A204.1 (cell line): ENCODE measurements around the gene FANCL.
A peak's percentile ranks its signal among the peaks of the same experiment; 100 is the strongest.
"Not testable (repeated sequence)": the region's sequence is repeated elsewhere in the genome, so short reads cannot be mapped to it uniquely, and the experiment has no call there.

Experiments used
- FAIRE-seq: peaks from 2 replicates; lab custom pipeline; 2012; peaks lifted over from hg19 to GRCh38; lab: Jason Lieb, UNC

Gene FANCL

DNA sequence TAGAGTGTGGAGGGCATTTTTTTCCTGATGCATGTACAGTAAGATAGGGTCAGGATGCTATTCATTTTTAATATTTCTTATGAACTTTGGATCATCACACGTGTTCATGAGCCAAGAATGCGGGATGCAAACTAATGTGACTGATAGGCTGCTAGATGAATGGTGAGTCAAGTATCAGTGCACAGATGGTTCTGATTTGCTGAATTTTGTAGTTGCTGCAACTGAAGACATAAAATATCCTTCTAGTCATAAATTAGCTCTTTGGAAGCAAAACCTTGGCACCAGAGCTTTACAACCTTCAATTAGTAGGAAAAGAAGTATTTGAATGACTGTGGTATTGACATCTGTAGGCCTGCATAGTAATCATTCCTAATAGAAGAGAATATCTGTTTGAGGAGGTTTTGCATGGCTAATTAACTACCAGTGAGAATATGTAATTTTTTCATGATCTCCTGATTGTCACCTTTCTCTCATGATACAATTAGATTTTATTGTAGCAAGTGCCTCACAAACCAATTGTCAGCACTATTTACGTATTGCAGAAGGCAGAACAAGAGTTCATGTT is 100.5 kb downstream of the FANCL start:
- FAIRE-seq, result no peak

DNA sequence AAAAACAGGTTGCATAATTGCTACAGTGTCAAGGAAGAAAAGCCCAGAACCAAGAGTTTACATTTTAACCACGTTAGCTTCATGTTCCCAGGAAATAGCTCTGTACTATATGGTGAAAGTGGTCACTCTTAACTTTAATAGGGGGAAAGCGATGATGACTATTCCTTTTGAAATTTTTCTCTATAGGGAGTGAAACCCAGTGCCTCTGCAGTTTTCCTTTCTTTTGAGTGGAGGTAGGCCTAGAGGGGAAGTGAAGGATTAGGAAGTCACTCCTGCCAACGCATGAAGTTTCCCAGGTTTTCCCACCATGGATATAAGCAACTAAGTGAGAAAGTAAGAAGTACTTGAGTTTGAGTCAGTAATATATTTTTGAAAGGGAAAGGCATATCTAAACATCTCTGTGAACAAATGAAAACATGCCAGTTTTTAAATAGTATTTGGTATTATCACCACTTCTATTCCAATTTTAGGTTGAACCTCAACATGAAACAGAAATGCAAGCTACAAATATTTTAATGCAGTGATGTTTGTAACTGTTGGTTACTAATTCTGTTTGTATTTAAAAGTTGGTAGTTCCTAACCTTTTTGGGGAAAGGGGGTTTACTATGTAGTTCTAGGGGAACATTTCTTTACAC is 102.6 kb downstream of the FANCL start:
- no peak for FAIRE-seq

DNA sequence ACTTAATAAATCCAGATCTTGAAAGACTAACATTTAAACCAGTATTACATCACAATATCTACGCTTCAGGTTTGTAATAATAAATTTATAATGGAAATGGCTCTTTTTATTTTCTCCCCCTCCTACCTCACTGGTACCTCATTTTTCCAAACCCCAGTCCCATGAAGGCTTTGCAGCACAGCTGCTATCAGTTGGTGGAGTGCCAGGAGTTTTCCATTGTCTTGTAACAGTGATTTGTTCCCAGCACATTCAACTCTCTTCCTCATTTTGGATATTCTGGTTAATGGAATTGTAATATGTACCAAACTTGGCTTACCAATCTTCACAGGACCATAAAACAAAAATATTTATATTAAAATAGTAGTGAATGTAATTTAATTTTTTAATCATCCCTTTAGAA is 103.3 kb downstream of the FANCL start:
- FAIRE-seq, result no peak

DNA sequence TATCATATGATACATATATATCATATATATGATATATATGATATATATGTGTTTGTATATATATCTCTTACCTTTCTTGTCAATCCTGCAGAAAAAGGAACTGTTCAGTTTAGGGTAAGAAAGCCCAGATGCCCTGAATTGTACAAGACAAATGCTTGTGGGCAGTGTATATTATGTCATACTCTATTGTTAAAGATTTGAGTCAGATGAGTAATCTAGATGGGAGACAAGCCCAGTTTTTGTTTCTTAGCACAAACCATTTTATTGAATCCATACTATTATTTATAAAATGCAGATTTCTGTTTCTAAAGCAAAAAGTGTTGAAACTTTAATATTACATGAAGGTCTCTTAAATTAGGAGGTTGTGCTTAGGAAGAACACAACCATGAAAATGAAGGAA is 103.9 kb downstream of the FANCL start:
- no peak for FAIRE-seq

DNA sequence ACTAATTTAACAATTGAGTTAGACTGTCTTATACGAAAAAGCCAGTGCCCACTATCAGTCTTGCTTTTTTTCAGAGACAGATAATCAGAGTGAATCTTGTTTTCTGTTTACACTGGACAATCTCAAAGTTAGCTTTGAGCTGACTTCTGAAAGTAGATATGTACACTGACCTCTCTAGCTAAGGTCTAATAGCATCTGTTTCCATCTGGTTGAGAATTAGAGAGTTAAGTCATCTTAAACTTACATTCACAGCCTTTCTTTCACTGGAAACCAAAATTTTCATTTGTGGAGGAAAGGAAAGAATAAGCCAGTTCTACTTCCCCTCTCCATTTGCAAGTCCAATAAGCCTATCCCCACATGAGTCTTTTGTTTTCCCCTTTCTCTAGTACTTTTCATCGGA is 105.3 kb downstream of the FANCL start:
- FAIRE-seq, result no peak

DNA sequence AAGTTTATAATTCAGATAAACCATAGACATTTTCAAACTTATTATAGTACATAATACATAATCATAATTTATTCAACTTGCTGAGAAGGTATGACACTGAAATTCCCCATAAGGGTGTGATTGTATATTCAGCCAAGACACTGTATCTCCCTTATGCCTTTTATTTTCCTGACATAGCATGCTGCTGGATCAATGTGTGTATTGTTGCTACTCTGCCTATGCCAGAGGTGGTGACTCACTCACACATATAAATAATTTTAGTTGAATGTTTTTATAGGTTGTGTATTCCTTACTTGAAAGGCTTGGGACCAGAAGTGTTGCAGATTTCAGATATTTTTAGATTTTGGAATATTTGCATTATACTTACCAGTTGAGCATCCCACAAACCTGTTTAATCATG is 107.7 kb downstream of the FANCL start:
- FAIRE-seq, result no peak

DNA sequence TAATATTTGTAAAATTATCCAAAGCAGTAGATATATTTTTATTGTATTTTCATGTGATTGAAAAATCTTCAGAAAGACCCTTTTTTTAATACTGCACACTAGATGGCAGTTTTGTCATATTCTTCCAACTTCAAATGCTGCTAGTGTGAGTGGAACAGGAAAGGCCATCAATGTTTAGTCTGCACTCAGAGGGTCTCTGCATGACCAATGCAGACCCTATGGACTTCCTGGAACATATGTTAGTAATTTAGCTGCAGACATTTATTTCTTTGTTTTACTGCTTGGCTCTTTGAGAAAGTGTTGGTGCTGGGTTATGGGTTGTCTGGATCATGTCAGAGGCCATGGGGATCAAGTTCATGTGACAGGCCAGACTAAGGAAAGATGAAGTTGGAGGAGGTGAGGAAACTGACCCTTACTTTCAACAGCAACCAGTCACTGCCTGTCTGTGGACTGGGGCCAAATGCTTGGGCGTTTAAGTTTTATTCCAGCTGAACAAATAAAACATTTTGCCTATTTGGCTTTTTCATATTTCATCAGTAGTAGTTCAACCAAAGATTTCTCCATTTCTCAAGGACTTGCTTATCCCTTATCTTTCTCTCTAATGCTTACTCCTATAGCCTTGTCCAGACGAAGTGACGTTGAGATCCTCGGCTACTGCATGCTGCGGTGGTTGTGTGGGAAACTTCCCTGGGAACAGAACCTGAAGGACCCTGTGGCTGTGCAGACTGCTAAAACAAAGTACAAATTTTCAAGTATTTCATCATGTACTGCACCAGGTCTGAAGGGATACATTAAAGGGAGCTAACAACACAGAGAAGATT is 109.7 kb downstream of the FANCL start:
- FAIRE-seq, result peak; percentile 73

DNA sequence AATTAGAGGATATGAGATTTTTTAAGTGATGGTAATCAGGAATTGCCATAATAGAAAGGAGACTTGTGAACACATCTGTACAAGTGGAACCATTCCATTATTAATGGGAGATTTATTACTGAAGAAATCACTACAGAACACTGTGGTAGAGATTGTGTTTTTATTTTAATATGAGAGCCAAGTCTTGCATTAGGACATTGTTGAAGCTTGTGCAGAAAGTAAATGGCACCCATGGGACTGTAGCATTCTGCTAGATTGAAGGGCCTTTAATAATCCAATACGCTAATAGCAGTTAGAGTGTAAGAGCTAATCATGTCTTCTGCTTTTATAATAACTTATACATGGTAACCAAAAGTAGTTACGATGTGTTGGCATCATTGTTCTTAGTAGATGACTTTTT is 110.9 kb downstream of the FANCL start:
- no peak for FAIRE-seq

DNA sequence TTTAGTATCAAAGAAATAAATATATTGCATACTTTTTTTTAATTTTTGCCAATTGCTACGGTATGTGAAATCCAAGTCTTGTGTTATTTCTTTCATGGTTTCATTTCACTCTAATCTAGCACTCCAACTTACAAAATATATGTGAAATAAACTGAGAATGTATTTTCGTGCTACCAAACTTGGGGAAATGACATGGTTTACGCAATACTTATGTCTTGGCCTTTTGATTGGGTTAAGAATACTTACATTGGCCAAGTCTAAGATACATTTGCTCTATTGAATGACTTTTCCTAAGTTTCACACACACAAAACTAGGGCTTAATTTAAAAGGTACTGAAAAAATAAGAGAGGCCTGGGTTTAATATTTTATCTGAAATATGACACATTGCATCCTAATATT is 114.0 kb downstream of the FANCL start:
- no peak for FAIRE-seq

DNA sequence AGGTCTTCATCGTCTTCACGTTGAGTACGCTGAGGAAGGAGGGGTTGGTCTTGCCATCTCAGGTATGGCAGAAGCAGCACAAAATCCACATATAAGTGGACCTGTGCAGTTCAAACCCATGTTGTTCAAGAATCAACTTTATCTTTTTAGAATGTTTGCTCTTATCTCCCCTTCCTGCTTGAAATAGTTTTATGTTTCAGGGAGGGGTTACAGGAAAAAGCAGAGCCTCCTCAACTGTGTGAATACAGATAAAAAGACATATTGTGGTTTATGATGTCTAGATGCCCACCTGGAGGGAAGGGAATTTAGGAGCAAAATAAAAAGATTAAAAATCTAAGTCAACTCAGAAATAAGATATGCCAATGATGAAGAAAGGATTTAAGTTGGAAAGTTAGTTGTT is 118.6 kb downstream of the FANCL start:
- FAIRE-seq, result no peak

DNA sequence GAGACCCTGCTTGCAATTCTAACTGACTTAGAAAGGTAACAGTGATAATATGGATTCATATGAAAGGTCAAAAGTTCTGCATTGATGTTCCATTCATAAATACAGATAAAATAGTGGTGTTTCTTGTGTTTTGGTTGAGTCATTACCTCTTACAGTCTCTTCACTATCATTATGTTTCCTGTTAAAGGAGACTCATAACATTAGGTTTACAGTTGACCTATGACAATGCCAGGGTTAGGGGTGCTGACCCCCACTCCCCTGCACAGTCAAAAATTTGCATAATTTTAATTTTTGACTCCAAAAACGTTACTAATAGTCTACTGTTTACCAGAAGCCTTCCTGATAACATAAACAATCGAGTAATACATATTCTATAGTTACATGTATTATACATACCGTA is 119.1 kb downstream of the FANCL start:
- no peak for FAIRE-seq

DNA sequence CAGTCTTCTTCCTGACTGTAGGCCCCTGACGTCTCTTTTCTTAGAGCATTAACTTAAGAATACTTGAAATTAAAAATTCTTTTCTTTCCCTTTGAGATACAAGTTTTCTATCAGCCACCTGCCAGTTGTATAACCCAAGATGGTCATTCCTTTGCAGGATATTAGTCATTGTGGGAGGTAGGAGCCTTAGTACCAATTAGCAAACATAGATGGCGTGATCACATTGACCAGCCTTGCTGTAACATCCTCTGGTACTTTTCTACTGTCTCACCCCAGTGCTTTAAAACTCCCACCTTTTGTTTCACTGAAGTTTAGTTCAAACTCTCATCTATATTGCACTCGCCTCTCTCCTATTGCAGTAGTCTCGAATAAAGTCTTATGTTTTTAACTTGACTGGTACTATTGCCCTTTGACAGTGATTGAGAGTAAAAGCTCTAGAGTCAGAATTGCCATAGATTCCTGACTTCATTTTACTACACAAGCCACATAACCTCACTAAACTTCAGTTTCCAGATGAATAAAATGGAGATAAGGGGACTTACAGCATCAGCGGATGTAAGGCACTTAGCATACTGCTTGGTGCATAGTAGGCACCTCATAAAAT is 120.4 kb downstream of the FANCL start:
- no peak for FAIRE-seq

DNA sequence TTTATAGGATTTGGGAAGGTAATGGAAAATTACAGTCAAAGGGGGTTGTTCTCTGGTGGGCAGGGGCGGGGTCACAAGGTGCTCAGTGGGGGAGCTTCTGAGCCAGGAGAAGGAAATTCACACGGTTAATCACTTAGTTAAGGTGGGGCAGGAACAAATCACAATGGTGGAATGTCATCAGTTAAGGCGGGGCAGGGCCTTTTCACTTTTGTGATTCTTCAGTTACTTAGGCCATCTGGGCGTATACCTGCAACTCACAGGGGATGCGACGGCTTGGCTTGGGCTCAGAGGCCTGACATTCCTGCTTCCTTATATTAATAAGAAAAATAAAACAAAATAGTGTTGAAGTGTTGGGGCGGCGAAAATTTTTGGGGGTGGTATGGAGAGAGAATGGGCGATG is 127.6 kb downstream of the FANCL start:
- not testable (repeated sequence) for FAIRE-seq

DNA sequence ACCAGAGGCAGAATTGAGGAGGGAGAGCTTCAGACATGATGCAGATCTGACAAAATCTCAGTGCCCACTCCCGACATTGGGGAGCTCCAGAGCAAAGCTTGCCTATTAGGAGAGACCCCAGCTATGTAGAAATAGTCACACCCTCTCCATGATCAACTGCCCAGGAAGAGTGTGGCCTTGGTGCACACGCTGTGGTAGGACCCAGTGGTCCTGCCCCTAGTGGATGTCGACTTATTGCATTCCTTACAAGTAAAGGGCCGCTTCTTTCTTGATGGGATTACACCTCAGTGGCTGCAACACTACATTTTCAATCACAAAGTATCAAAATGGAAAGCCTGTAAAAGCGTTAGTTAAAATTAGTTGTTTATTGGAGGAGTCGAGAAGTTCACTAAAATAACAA is 130.4 kb downstream of the FANCL start:
- FAIRE-seq, result no peak

DNA sequence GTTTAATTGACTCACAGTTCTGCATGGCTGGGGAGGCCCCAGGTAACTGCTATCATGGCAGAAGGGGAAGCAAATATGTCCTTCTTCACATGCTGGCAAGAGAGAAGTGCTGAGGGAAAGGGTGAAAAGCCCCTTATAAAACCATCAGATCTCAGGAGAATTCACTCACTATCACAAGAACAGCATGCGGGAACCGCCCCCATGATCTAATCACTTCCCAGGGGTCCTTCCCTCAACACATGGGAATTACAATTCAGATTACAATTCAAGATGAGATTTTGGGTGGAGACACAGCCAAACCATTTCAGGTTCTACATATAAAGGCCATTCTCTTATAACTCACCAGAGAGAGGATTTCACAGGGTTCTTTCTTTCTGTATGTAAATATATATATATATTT is 131.6 kb downstream of the FANCL start:
- no peak for FAIRE-seq
